Bronchial epithelial cell (primary cell): Measurements from ENCODE around the gene NMB. TPM values are rescaled to one million over a fixed set of nuclear protein-coding genes. Genes with fewer than 3 reads are reported as not detected.
"Not testable (repeated sequence)": the region's sequence is repeated elsewhere in the genome, so short reads cannot be mapped to it uniquely, and the experiment has no call there.

Experiments
- DNase-seq: peaks from one replicate; pipeline ENCODE4 v3.0.0-alpha.2; 2010; ENCODE audit warnings: low read depth
- FAIRE-seq: peaks from 2 replicates; lab custom pipeline; 2011; peaks lifted over from hg19 to GRCh38; lab: Jason Lieb, UNC
- H3K27me3 ChIP-seq: 2 replicates; pipeline ENCODE4 v1.5.1; 2011; ENCODE audit warnings: low read length; ENCODE audit not compliant: control insufficient read depth, insufficient read depth
- H3K36me3 ChIP-seq: 2 replicates; pipeline ENCODE4 v1.5.1; 2011; ENCODE audit warnings: low read length; ENCODE audit not compliant: control insufficient read depth, insufficient read depth
- H3K4me3 ChIP-seq: 2 replicates; pipeline ENCODE4 v1.5.1; 2011; ENCODE audit warnings: mild to moderate bottlenecking, low read depth, low read length, control low read depth
- total RNA-seq: library from RNA; depleted of rRNA; stranded (reverse); fragments of >200 nt; gene quantifications from 2 replicates; pipeline ENCODE4 v1.2.1, GENCODE V29; 2014
- TF ChIP-seq, protein P1 (sequence below): IDR thresholded peaks from 2 replicates; pipeline ENCODE4 v1.5.1; 2011; ENCODE audit warnings: mild to moderate bottlenecking, moderate library complexity, low read length, control low read depth, inconsistent platforms; ENCODE audit not compliant: insufficient read depth, severe bottlenecking

Gene NMB
- total RNA-seq, 1 donor from 2014 or later: 1.1 TPM

DNA sequence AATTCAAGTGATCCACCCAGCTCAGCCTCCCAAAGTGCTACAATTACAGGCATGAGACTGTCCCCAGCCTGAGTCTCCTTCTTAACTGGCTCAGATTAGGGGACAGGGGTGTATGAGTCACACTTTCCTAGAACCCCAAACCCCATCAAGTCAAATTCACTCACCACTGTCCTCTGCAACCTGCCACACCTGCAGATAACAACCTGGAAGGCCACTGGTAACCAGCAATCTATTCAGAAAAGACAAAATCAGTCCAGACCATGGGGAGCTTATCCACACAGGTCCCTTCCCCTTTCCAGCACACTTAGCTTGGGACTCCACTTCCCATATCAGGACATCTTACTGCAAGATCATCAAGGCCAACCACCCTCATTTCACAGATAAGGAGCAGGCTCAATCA lies 10.3 kb downstream of the NMB start:
- TF ChIP-seq, protein P1, sequence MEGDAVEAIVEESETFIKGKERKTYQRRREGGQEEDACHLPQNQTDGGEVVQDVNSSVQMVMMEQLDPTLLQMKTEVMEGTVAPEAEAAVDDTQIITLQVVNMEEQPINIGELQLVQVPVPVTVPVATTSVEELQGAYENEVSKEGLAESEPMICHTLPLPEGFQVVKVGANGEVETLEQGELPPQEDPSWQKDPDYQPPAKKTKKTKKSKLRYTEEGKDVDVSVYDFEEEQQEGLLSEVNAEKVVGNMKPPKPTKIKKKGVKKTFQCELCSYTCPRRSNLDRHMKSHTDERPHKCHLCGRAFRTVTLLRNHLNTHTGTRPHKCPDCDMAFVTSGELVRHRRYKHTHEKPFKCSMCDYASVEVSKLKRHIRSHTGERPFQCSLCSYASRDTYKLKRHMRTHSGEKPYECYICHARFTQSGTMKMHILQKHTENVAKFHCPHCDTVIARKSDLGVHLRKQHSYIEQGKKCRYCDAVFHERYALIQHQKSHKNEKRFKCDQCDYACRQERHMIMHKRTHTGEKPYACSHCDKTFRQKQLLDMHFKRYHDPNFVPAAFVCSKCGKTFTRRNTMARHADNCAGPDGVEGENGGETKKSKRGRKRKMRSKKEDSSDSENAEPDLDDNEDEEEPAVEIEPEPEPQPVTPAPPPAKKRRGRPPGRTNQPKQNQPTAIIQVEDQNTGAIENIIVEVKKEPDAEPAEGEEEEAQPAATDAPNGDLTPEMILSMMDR: no peak
- FAIRE-seq: no peak
- H3K4me3 ChIP-seq: no peak overlapping the region
- H3K36me3 ChIP-seq: peaks cover 38% of the 10 kb centered on the region
- H3K27me3 ChIP-seq: no peaks in the 10 kb centered on the region
- no peak for DNase-seq

DNA sequence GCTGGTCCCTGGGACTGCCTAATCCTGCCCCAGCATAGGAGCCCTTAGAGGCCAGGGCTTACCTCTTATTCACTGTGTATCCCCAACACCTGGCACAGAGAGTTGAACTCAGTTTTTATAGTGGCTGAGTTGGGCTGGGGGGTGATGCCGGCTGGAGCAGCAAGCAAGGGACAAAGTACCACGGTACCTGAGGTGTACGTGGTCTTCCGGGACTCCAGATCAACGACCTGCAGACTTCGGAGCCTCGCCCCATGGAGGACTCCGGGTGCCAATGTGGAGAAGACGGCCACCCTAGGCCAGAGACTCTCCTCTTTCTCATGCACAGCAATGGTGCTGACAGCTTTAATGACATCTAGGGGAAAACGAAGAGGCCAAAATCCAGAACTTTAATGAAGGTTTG lies 12.0 kb downstream of the NMB start:
- Histone ChIP-seq H3K4me3 (no peak overlapping the region), H3K27me3 (no peaks in the 10 kb centered on the region), H3K36me3 (peaks cover 32% of the 10 kb centered on the region)
- TF ChIP-seq, protein P1: no peak
- DNase-seq: no peak
- no peak for FAIRE-seq

DNA sequence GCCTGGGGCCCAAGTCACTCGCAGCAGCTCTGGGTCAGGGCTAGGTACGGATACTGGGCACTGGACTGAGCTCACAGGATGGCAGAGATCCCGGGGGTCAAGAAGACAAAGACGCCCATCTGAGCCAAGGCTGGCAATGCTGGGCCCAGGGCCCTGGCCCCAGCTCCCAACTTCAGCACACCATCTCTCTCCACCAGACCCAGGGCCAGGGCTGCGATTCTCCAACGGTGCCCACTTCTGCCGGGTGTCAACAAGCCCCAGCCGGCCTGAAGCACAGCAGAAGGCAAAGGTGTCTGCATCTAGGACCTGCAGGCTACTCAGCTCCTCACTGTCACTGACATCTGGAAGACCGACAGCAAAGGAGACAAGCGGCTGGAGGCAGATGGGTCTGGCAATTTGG lies 12.5 kb downstream of the NMB start:
- DNase-seq (no peak), FAIRE-seq (no peak)
- Histone ChIP-seq H3K36me3 (peaks cover 32% of the 10 kb centered on the region), H3K4me3 (no peak overlapping the region), H3K27me3 (no peaks in the 10 kb centered on the region)
- TF ChIP-seq, protein P1: no peak

DNA sequence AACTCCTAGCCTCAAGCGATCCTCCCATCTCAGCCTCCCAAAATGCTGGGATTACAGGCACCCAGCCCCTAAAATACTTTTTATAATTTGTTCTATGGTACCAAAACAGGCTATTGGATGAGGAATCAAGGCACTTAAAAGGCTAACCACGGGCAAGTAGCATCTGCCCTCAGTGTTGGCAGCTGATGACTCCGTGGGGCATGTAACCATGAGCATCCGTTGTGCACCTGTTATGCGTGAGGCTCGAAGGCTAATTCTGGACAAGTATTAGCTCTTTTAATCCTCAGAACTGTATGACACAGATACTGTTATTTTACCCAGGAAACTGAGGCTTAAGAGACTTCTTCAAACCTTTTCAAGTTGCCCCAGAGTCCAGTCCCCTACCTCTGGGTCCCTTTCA lies 14.2 kb downstream of the NMB start:
- FAIRE-seq: no peak
- Histone ChIP-seq H3K27me3 (no peaks in the 10 kb centered on the region), H3K4me3 (no peak overlapping the region), H3K36me3 (peaks cover 28% of the 10 kb centered on the region)
- no peak for DNase-seq
- TF ChIP-seq, protein P1: no peak

DNA sequence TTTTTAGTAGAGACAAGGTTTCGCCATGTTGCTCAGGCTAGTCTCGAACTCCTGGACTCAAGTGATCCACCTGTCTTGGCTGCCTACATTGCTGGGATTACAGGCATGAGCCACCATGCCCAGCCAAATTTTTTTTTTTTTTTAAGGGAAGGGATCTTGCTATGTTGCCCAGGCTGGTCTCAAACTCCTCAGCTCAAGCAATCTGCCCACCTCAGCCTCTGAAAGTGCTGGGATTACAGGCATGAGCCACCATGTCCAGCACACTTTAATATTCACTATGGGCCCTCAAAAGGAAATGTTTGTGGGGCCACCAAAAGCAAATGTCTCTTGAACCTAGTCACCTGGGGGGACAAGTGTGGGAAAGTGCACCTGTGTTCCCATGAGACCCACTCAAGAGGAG lies 15.4 kb downstream of the NMB start:
- DNase-seq, FAIRE-seq, H3K4me3 ChIP-seq, H3K27me3 ChIP-seq: not testable (repeated sequence)
- H3K36me3 ChIP-seq: peaks cover 17% of the 10 kb centered on the region

DNA sequence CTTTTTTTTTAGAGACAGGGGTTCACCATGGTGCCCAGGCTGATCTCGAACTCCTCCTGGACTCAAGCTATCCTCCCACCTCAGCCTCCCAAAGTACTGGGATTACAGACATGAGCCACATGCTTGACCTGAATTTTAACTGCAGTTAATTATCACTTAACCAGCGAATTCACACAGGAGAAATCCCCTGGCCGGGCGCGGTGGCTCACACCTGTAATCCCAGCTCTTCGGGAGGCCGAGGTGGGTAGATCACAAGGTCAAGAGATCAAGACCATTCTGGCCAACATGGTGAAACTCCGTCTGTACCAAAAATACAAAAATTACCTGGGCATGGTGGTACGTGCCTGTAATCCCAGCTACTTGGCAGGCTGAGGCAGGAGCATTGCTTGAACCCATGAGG lies 16.1 kb downstream of the NMB start:
- peaks cover 17% of the 10 kb centered on the region for H3K36me3 ChIP-seq
- not testable (repeated sequence) for FAIRE-seq

DNA sequence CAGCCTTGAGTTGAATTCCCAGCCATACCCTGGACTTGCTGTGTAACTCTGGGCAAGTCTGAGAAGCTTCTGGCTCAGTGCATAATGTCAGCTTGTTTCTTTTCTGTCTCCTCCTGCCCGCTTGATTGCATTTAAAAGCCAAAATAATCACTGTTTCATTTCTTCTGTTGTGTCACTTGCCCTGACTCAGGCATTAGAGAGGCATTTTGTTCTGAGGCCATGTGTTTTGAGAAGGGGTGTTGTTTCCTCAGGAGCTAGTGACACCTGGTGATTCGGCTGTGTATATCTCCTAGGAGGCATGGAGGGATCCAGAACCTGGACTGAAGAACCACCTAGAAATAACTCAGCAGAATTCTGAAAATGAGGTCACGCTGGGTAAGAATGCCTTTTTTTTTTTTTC lies 19.9 kb downstream of the NMB start:
- Histone ChIP-seq H3K4me3 (no peak overlapping the region), H3K27me3 (no peaks in the 10 kb centered on the region), H3K36me3 (peaks cover 2% of the 10 kb centered on the region)
- TF ChIP-seq, protein P1: peak; percentile 30
- FAIRE-seq: no peak
- peak; percentile 46 for DNase-seq

More for the DNA sequence above, 16.1 kb downstream of the NMB start:
- DNase-seq, H3K27me3 ChIP-seq, H3K4me3 ChIP-seq: not testable (repeated sequence)
